Activated T-helper 9 cell treated with anti-CD3 and anti-CD28 coated beads, Interleukin-2, amount 50 U/mL, for 16 hours (primary cell): ENCODE data around the gene STX8.
"Not testable (repeated sequence)": the region's sequence is repeated elsewhere in the genome, so short reads cannot be mapped to it uniquely, and the experiment has no call there.

Experiments used
- DNase-seq: peaks from one replicate; pipeline ENCODE4 v3.0.0-alpha.2; 2020; ENCODE audit warnings: low read depth

STX8 gene

DNA sequence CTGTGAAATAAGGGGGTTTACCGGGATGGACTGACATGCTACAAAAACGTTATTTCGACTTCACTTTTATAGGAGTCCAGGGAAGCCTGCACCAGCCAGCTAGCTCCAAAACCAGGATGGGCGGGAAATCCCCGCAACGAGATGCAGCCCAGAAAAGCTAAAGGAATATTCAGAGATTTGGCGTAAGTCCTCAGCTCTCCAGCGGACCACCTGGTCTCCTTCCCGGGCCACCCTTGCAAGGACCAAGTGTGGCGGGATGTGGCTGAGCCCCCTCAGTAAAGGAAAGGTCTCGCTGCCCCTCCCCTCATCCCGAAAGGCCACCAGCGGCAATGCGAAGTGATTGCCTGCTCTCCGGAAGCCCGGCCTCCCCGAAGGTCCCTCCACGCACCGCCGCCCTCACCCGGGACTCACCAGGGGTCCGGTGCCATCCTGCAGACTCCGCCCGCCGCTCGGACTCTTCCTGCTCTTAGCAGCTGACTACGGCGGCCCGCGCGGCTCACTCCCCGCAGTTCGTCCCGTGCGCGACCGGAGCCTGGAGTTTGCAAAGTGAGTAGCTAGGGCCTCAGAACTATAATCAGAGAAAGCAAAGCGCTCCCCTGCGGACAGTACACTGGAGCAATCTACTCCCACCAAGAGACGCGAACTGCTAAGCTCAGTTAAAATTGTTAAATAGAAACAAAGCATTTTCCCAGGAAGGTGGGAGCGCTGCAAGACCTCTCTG is at the start of gene STX8:
TSS of gene STX8 (minus strand) at position 440 of the 721 bp plus-strand sequence. CDS start at position 428, 12 bp downstream.
- peak; percentile 70 for DNase-seq

GRCh38 chr17:9622961-9623360 is 47.3 kb upstream of the STX8 start:
- no peak for DNase-seq

GRCh38 chr17:9615486-9615885 is 39.9 kb upstream of the STX8 start:
- DNase-seq, result no peak

GRCh38 chr17:9612006-9612405 is 36.4 kb upstream of the STX8 start:
- no peak for DNase-seq

DNA sequence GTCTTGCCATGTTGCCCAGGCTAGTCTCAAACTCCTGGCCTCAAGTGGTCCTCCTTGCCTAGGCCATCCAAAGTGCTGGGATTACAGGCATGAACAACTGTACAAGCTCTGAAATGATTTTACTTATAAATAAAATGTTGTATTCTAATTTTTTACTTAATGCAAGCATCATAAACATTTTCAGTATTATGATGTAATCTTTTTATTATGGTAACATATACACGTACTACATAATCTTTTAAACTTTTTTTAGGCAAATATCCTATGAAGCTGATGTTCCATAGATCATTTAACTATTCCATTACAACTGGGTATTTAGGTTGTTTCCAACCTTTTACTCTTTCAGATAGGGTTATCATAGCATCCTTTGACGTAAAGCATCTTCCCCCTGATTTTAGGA is 35.9 kb upstream of the STX8 start:
- DNase-seq, result no peak

DNA sequence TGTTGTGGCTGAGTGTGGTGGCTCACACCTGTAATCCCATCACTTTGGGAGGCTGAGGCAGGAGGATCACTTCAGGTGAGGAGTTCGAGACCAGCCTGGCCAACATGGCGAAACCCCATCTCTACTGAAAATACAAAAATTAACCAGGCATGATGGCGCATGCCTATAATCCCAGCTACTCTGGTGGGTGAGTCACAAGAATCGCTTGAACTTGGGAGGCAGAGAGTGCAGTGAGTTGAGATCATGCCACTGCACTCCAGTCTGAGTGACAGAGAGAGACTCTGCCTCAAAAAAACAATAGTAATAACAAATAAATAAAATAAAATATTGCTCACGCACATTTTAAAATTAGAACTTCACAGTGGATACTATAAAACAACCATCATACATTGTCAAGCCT is 31.4 kb upstream of the STX8 start:
- DNase-seq, result not testable (repeated sequence)

DNA sequence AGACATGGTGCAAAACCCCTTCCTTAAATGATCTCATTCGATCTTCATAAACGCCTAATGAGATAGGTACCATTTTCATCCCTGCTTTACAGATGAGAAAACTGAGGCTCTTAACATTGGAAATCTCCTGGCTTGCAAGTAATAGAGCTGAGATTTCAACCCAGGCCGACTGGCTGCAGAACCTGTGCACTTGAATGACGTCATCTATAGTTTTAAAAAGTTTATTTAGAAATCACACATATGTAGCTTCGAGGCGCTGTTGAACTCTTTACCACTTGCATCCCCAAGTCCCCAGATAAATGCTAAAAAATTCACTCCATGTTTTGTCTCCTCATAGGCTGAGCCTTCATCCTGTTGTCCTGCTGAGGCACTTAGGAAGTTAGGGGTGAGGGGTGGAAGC is 30.8 kb upstream of the STX8 start:
- DNase-seq, result no peak

GRCh38 chr17:9604583-9604982 is 29.0 kb upstream of the STX8 start:
- not testable (repeated sequence) for DNase-seq

GRCh38 chr17:9598661-9599060 is 23.0 kb upstream of the STX8 start:
- DNase-seq, result no peak

GRCh38 chr17:9597638-9598037 is 22.0 kb upstream of the STX8 start:
- not testable (repeated sequence) for DNase-seq

DNA sequence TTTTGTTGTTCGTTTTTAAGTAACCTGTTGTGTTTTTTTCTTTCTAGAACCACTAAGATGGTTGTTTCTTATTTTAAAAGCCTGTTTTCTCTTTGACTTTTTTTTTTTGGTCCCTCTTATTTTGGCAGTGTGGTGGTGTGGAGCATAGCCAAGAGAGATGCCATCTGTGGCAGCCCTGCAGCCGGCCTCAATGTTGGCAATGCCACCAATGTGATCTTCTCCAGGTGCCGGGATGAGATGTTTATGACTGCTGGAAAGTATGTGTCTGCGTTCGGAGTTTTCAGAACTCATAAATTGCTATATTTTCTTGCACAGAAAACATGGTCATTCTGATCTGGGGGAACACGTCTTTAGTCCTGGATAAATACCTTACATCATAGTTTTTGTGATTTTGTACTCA is 18.4 kb upstream of the STX8 start:
- no peak for DNase-seq

DNA sequence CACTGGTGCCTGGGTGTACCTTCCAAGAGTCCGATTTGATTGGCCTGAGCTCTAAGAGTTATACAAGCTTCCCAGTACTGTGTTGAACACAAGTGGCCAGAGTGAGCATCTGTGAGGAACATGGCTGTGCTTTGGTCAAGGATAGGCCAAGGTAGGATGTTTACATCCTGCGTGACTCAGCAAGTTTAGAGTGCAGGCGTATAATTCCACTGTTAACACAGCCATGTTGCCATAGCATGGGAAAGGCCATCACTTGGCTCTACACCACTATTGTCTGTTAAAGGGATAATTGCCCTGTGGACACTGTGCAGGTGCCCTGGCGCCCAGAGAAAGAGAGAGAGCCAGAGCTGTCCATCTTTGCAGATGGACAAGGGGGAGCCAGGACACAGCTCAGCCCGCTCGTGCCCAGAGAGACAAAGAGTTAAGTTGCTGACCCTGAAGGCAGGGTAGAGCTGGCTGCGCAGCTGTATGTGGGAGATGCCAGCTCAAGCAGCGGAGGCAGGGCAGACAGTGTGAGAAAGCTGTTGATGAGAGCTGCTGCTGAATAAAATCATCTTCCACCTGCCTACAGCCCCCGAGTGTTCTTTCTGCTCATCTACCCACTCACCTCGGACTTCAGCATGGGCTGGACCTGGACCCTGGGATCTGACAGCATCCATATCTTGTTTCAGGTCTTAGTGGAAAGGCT is 12.5 kb upstream of the STX8 start:
- DNase-seq, result no peak

DNA sequence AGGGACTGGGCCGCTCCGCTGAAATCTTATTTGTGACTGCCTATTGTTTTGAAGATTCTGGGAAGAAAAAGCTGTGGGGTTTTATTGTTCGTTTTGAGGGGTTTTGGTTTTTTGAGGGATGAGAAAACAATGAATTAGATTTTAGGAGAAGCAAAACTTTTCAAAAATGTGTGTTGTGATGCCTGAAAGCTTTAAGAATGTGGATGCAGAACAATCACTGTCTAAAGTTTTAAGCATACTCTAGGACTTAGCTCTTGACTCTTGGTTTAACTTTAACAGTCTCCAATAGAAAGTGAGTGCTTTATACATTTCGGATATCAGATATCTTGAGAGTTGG is 1.7 kb upstream of the STX8 start:
- no peak for DNase-seq

GRCh38 chr17:9576521-9577372 is 1.1 kb upstream of the STX8 start, which contains the start of gene CFAP52:
TSS of gene CFAP52 (plus strand) at chr17:9576642. CDS start at chr17:9576696, 54 bp downstream.
- peak; percentile 60 for DNase-seq

DNA sequence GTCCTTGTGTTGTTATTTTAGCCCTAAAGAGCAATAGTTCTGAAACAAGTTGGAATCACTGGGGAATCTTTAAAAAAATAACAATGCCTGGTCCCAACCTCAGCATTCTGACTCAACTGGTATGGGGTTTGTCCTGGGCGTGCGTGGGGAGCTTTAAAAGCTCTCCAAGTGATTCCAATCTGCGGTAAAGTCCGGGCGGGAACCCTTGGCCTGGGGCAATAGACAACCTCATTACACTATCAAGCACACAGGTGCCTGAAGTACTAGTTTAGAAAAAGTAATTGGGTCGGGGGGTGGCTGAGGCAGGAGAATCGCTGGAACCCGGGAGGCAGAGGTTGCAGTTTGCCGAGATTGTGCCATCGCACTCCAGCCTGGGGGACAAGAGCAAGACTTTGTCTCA is 4.4 kb downstream of the STX8 start:
- no peak for DNase-seq

DNA sequence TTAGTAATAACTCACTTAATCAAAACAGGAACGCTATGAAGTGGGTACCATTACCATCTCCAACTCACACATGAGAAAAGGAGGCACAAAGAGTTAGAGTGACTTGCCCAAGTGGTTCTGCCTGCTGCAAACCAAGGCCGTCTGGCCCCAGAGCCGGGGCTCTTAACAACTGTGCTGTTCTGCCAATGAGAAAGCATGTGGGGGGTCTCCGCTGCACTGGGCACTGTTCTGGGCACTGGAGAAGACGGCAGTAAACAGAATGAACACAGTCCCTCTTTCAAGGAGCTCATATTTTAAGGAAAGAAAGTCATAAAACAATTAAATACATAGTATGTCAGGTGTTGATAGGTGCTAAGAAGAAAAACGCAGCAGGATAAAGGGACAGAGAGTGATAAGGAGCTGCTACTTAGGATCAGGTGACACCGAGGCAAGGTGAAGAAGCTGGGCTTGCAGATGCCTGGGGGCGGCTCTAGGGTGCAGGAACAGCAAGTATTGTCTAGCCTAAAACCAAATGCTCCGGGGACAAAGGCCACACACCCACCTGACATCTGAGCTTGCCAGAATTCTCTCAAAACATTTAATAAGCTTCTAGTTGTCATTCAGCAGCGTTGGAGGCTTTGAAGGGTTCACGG is 6.5 kb downstream of the STX8 start:
- no peak for DNase-seq

DNA sequence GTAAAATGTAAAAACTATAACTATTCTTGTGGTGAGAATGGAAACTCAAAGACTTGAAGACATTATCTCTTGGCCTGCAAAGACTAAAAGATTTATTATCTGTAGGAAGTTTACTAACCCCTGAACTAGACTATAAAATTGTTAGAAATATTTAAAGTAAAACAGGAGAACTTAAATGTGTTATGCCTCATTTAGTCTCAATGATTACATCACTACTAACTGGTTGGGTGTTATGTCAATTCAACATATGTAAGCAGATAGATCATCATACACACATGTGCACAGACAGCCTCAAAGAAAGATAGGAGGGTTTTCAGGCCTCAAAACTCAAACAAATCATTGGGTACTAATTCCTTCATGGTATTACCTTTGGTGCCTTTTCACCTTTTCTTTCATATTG is 7.6 kb downstream of the STX8 start:
- no peak for DNase-seq

GRCh38 chr17:9566739-9567138 is 8.9 kb downstream of the STX8 start:
- DNase-seq, result not testable (repeated sequence)

DNA sequence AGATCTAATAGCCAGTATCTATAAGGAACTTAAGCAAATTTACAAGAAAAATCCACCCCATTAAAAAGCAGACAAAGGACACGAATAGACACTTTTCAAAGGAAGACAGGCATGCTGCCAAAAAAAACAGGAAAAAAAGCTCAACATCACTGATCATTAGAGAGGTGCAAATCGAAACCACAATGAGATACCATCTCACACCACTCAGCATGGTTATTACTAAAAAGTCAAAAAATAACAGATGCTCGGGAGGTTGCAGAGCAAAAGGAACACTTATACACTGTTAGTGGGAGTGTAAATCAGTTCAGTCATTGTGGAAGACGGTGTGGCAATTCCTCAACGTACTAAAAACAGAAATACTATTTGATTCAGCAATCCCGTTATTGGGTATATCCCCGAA is 9.6 kb downstream of the STX8 start:
- DNase-seq, result no peak

DNA sequence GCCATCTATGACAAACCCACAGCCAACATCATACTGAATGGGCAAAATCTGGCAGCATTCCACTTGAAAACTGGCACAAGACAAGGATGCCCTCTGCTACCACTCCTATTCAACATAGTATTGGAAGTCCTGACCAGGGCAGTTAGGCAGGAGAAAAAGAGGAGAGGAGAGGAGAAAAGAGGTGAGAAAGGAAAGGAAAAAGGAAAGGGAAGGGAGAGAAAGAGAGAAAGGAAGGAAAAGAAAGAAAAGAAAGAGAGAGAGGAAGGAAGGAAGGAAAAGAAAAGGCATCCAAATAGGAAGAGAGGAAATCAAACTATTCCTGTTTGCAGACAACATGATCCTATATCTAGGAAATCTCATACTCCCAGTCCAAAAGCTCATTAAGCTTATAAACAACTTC is 11.5 kb downstream of the STX8 start:
- DNase-seq, result no peak

- no peak for DNase-seq
Measured at GRCh38 chr17:9557857-9558256, 17.8 kb downstream of the STX8 start.

GRCh38 chr17:9557161-9557755 is 18.4 kb downstream of the STX8 start:
- DNase-seq, result no peak
